ENCODE results near the gene GRAP2.

- no peak for TF ChIP-seq CTCF (IDR thresholded peaks at IDR 0.05; ENCODE audit: control extremely low read depth in 1 of 3, insufficient read depth in 1 of 3, low read depth in 1 of 3, low read length in 3 of 3)
- TF ChIP-seq SUZ12 (IDR thresholded peaks at IDR 0.05; ENCODE audit: low read length), result no peak
- TF ChIP-seq USF2 (IDR thresholded peaks at IDR 0.05; ENCODE audit: low read length), result no peak
- no peak for TF ChIP-seq BACH1 (IDR thresholded peaks at IDR 0.05; ENCODE audit: low read length)
- no peak for TF ChIP-seq SP2 (IDR thresholded peaks at IDR 0.05; ENCODE audit: low read length)
- TF ChIP-seq YY1 (IDR thresholded peaks at IDR 0.05; ENCODE audit: low read depth, low read length), result no peak
- no peak for TF ChIP-seq ZNF274 (IDR thresholded peaks at IDR 0.05; ENCODE audit: borderline replicate concordance, extremely low read depth, low read length)
- no peak for TF ChIP-seq CREB1 (IDR thresholded peaks at IDR 0.05)
- TF ChIP-seq SIN3A (conservative IDR thresholded peaks at IDR 0.05 in 1 of 2, IDR thresholded peaks at IDR 0.05 in 1 of 2; ENCODE audit: low read depth in 1 of 2, low read length in 2 of 2), result no peak
- TF ChIP-seq POLR2A (IDR thresholded peaks at IDR 0.05; ENCODE audit: control extremely low read depth in 1 of 2, low read depth in 2 of 2, low read length in 2 of 2), result no peak
- TF ChIP-seq BCL11A (IDR thresholded peaks at IDR 0.05; ENCODE audit: low read depth in 2 of 2, low read length in 2 of 2), result no peak
These were observed 13.0 kb downstream of the GRAP2 start for GRCh38 chr22:39913886-39914285.

Measured in H1 (cell line).